Activated CD4-positive, alpha-beta T cell treated with anti-CD3 and anti-CD28 coated beads for 36 hours (primary cell): Measurements from ENCODE around the gene SUPT5H. TPM values are rescaled to one million over a fixed set of nuclear protein-coding genes. Genes with fewer than 3 reads are reported as not detected.

Source experiments
- ATAC-seq: fragments of 200-7000 bp; cut with Tn5 transposase; one replicate; pipeline ENCODE4 v1.10.0; 2021; ENCODE audit warnings: mild to moderate bottlenecking, moderate library complexity
- CTCF ChIA-PET: fragments of 350-600 bp; sonication (Branson Sonifier 250); formaldehyde crosslinking; loops from one replicate; lab custom pipeline; 2021; ENCODE audit warnings: antibody characterized with exemption; lab: Charles Lee
- POLR2A ChIA-PET: fragments of 350-600 bp; sonication (Branson Sonifier 250); formaldehyde crosslinking; loops from one replicate; lab custom pipeline; 2021; ENCODE audit warnings: antibody characterized with exemption, inconsistent platforms; lab: Charles Lee
- DNase-seq: peaks from one replicate; pipeline ENCODE4 v3.0.0-alpha.2; 2020
- H3K27ac Mint-ChIP-seq: one replicate; pipeline ENCODE4 v1.8.0; 2021; ENCODE audit warnings: mixed read lengths
- H3K27me3 Mint-ChIP-seq: one replicate; pipeline ENCODE4 v1.8.0; 2021; ENCODE audit warnings: mixed read lengths
- H3K36me3 Mint-ChIP-seq: one replicate; pipeline ENCODE4 v1.8.0; 2021; ENCODE audit warnings: low read depth, mixed read lengths
- H3K4me1 Mint-ChIP-seq: one replicate; pipeline ENCODE4 v1.8.0; 2021; ENCODE audit warnings: mixed read lengths
- H3K4me3 Mint-ChIP-seq: one replicate; pipeline ENCODE4 v1.8.0; 2021; ENCODE audit warnings: mild to moderate bottlenecking, moderate library complexity, mixed read lengths
- H3K9me3 Mint-ChIP-seq: one replicate; pipeline ENCODE4 v1.8.0; 2021; ENCODE audit warnings: low read depth, mixed read lengths
- intact Hi-C, 2 experiments: fragments of 100-400 bp; cut with DNase I in 1 of 2; cut with micrococcal nuclease in 1 of 2; formaldehyde crosslinking; loops; one replicate each; pipeline versions ENCODE4 v1.14.2 to v1.15.1; 2022 to 2024; cut with DNase I, micrococcal nuclease
- total RNA-seq, 2 experiments: library from RNA; stranded (reverse); gene quantifications; one replicate each; pipeline ENCODE4 v1.2.3, GENCODE V29; 2021

The SUPT5H gene
- total RNA-seq, 2 experiments from 2014 or later, result 157 to 165 TPM

DNA sequence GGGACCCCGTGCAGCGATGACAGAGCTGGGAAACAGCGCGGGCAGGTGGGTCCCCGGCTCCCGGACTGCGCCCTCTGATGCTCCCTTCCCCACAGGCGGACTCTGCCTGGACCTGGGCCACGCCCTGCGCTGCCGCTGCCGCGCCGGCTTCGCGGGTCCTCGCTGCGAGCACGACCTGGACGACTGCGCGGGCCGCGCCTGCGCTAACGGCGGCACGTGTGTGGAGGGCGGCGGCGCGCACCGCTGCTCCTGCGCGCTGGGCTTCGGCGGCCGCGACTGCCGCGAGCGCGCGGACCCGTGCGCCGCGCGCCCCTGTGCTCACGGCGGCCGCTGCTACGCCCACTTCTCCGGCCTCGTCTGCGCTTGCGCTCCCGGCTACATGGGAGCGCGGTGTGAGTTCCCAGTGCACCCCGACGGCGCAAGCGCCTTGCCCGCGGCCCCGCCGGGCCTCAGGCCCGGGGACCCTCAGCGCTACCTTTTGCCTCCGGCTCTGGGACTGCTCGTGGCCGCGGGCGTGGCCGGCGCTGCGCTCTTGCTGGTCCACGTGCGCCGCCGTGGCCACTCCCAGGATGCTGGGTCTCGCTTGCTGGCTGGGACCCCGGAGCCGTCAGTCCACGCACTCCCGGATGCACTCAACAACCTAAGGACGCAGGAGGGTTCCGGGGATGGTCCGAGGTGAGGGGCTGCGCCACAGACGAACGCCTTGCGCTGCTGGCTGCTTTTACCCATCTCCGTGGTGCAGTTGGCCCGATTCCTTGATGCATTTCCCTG, 61.7 kb downstream of the SUPT5H start:
- H3K4me3 Mint-ChIP-seq, result peak overlapping the region; percentile 76
- CTCF ChIA-PET, result interaction anchor here (0.6 to 1.9 kb wide), 2 partner anchors 9 to 25 kb away, joined by 4 read pairs; partner anchors contain the start of gene EID2B
- H3K4me1 Mint-ChIP-seq, result peaks cover 18% of the 10 kb centered on the region
- H3K9me3 Mint-ChIP-seq, result no peaks in the 10 kb centered on the region
- peaks cover 47% of the 10 kb centered on the region for H3K27me3 Mint-ChIP-seq
- intact Hi-C loops, result loop anchor here in 1 of 2 experiments (1.0 kb wide), 2 partner anchors 25 to 62 kb away; partner anchors contain the start of genes EID2B and SUPT5H
- DNase-seq (peak; percentile 81), ATAC-seq (peak; percentile 79)
- H3K27ac Mint-ChIP-seq, result no peak overlapping the region
- POLR2A ChIA-PET, result no interaction called here
- H3K36me3 Mint-ChIP-seq, result no peaks in the 10 kb centered on the region

DNA sequence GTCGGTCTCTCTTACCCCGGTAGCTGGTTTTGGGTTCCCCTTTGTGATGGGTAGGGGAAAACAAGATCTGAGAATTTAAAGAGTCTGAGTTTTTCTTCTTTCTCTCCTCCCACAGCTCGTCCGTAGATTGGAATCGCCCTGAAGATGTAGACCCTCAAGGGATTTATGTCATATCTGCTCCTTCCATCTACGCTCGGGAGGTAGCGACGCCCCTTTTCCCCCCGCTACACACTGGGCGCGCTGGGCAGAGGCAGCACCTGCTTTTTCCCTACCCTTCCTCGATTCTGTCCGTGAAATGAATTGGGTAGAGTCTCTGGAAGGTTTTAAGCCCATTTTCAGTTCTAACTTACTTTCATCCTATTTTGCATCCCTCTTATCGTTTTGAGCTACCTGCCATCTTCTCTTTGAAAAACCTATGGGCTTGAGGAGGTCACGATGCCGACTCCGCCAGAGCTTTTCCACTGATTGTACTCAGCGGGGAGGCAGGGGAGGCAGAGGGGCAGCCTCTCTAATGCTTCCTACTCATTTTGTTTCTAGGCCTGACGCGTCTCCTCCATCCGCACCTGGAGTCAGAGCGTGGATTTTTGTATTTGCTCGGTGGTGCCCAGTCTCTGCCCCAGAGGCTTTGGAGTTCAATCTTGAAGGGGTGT, 62.5 kb downstream of the SUPT5H start:
- CTCF ChIA-PET, result interaction anchor here (0.6 to 1.9 kb wide), 2 partner anchors 10 to 24 kb away, joined by 4 read pairs; partner anchors contain the start of gene EID2B
- Mint-ChIP-seq H3K9me3 (no peaks in the 10 kb centered on the region), H3K36me3 (no peaks in the 10 kb centered on the region), H3K27ac (no peak overlapping the region), H3K4me1 (peaks cover 18% of the 10 kb centered on the region), H3K27me3 (peaks cover 47% of the 10 kb centered on the region), H3K4me3 (peak overlapping the region; percentile 76)
- POLR2A ChIA-PET, result interaction anchor here (0.6 kb wide), 1 partner anchor 59 kb away, joined by 3 read pairs; no protein-coding TSS in a partner anchor
- intact Hi-C loops, result loop anchor here in 1 of 2 experiments (1.0 kb wide), 2 partner anchors 24 to 63 kb away; partner anchors contain the start of genes EID2B and SUPT5H
- ATAC-seq, result no peak
- no peak for DNase-seq

DNA sequence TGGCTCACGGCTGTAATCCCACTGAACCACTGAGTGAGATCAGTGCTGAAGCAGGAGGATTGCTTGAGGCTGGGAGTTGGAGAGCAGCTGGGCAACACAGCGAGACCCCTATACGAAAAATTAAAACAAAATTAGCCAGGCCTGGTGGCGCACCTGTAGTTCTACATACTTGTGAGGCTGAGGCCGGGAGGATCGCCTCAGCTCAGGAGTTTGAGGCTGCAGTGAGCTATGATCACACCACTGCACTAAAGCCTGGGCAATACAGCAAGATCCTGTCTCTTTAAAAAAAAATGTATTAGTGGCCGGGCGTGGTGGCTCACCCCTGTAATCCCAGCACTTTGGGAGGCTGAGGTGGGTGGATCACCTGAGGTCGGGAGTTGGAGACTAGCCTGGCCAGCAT, 63.2 kb downstream of the SUPT5H start:
- peaks cover 48% of the 10 kb centered on the region for H3K27me3 Mint-ChIP-seq
- H3K4me3 Mint-ChIP-seq, result no peak overlapping the region
- intact Hi-C loops, result no loop called here
- H3K9me3 Mint-ChIP-seq, result no peaks in the 10 kb centered on the region
- no peaks in the 10 kb centered on the region for H3K36me3 Mint-ChIP-seq
- CTCF ChIA-PET, result interaction anchor here (0.6 to 1.9 kb wide), 5 partner anchors 11 to 173 kb away, joined by 3 to 4 read pairs (median 3); partner anchors contain the start of gene EID2B
- H3K27ac Mint-ChIP-seq, result no peak overlapping the region
- ATAC-seq (no peak), DNase-seq (no peak)
- POLR2A ChIA-PET, result interaction anchor here (0.6 kb wide), 2 partner anchors 10 to 60 kb away, joined by 3 read pairs; partner anchors contain the start of gene DLL3
- H3K4me1 Mint-ChIP-seq, result peaks cover 13% of the 10 kb centered on the region

DNA sequence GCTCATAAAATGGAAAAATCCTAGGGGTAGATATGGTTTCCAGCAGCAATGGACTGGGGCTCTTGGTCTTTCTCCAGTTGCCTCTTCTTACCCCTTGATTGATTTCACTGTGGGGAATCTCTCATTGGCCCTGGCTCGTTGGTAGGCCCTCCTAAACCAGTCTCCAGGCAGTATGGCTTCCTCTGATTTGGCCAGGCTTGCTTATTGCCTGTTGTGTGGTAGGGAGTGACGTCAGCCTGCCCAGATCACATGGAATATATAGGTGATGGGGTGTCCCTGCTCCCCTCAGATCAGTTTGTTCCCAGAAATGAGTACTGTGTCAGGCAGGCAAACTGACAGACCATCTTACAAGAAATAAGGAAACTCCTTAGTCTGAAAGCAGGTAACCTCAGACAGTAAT, 63.9 kb downstream of the SUPT5H start:
- H3K9me3 Mint-ChIP-seq, result no peaks in the 10 kb centered on the region
- ATAC-seq (no peak), DNase-seq (no peak)
- H3K27ac Mint-ChIP-seq, result no peak overlapping the region
- H3K4me1 Mint-ChIP-seq, result peaks cover 13% of the 10 kb centered on the region
- CTCF ChIA-PET, result interaction anchor here (0.6 to 0.7 kb wide), 5 partner anchors 23 to 854 kb away, joined by 3 to 6 read pairs (median 3); partner anchors contain the start of gene EID2B
- peaks cover 50% of the 10 kb centered on the region for H3K27me3 Mint-ChIP-seq
- POLR2A ChIA-PET, result interaction anchor here (0.6 kb wide), 1 partner anchor 10 kb away, joined by 3 read pairs; the partner anchor contains the start of gene DLL3
- intact Hi-C loops, result no loop called here
- no peak overlapping the region for H3K4me3 Mint-ChIP-seq
- H3K36me3 Mint-ChIP-seq, result no peaks in the 10 kb centered on the region

DNA sequence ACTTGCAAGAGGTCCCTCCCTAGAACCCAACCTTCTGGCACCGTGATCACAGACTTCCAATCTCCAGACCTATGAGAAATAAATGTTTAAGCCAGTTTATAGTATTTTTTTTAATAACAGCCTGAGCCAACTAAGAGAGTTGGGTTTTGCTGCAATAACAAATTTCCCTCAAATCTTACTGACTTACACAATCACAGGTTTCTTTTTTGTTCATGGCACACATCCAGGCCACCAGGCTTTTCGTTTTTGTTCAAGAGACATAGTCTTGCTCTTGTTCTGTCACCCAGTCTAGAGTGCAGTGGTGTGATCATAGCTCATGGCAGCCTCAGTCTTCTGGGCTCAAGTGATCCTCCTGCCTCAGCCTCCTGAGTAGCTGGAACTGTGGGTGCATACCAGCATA, 67.6 kb downstream of the SUPT5H start:
- ChIA-PET CTCF (interaction anchor here (1.1 to 1.7 kb wide), 2 partner anchors 10 to 19 kb away, joined by 4 to 5 read pairs; no protein-coding TSS in a partner anchor), POLR2A (no interaction called here)
- intact Hi-C loops, result no loop called here
- peaks cover 13% of the 10 kb centered on the region for H3K4me1 Mint-ChIP-seq
- H3K9me3 Mint-ChIP-seq, result no peaks in the 10 kb centered on the region
- no peak overlapping the region for H3K4me3 Mint-ChIP-seq
- peaks cover 49% of the 10 kb centered on the region for H3K27me3 Mint-ChIP-seq
- no peaks in the 10 kb centered on the region for H3K36me3 Mint-ChIP-seq
- DNase-seq (no peak), ATAC-seq (no peak)
- H3K27ac Mint-ChIP-seq, result no peak overlapping the region

DNA sequence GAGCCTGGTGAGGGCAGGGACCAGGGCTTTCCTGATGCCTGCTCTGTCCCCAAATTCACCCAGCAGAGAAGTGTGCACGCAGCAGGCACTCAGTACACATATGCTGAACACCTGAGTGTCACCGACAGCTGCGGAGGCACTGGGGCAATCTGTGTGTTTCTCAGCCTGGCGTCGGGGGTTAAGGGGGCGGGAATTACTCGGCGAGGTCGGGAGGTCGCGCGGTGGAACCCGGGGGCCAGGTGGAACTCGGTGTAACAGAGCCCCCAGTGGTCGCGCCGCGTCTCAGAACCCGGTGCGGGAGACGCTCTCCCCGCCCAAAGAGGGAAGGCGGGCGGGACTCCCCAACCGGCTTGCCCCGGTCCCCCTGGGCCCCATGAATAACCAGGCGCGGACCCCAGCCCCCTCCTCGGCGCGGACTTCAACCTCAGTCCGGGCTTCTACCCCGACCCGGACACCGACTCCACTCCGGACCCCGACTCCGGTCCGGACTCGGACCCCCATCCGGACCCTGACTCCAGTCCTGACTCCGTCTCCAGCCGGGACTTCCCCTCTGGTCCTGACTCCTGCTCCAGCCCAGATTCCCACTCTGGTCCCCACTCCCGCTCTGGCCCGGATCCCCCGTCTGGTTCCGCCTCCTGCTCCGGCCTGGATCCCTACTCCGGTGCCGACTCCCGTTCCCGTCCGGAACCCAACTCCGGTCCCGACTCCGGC, 69.6 kb downstream of the SUPT5H start, which contains the start of gene SELENOV:
Gene SELENOV (plus strand): TSS at position 300 of the 711 bp plus-strand sequence. CDS start 74 bp downstream, at position 374.
- Mint-ChIP-seq H3K4me3 (peak within 1 kb of the TSS; percentile 53), H3K27me3 (peaks cover 39% of the 10 kb centered on the region), H3K36me3 (no peaks in the 10 kb centered on the region), H3K27ac (no peak within 1 kb of the TSS), H3K4me1 (peaks cover 11% of the 10 kb centered on the region), H3K9me3 (no peaks in the 10 kb centered on the region)
- intact Hi-C loops, result no loop called here
- ChIA-PET CTCF (interaction anchor here (0.6 to 1.8 kb wide), 8 partner anchors 9 to 113 kb away, joined by 3 to 6 read pairs (median 3); partner anchors contain the start of gene EID2B), POLR2A (no interaction called here)
- ATAC-seq (peak; percentile 47), DNase-seq (peak; percentile 40)

DNA sequence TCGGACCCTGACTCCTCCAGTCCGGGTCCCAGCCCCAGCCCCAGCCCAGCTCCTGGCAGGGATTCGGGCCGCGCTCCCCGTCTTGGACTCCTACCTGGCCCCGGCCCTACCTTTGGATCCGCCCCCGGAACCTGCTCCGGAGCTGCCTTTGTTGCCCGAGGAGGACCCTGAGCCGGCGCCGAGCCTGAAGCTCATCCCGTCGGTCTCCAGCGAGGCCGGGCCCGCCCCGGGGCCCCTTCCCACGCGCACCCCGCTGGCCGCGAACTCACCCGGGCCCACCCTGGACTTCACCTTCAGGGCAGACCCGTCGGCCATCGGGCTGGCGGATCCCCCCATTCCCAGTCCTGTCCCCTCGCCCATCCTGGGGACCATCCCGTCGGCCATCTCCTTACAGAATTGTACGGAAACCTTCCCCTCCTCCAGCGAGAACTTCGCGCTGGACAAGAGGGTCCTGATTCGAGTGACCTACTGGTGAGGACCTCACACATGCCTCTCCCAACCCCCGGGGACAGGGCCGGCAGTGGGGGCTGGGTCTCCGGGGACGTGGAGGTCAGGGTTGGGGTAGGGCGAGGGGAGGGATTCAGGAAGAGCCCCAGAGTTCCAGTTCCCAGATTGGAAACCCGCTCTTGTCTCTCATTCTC, 70.3 kb downstream of the SUPT5H start:
- Mint-ChIP-seq H3K27ac (no peak overlapping the region), H3K27me3 (peaks cover 39% of the 10 kb centered on the region), H3K36me3 (no peaks in the 10 kb centered on the region), H3K4me1 (peaks cover 11% of the 10 kb centered on the region), H3K4me3 (peak overlapping the region; percentile 53), H3K9me3 (no peaks in the 10 kb centered on the region)
- ATAC-seq (no peak), DNase-seq (peak; percentile 32)
- intact Hi-C loops, result no loop called here
- ChIA-PET POLR2A (no interaction called here), CTCF (interaction anchor here (0.6 to 1.8 kb wide), 4 partner anchors 10 to 20 kb away, joined by 3 to 5 read pairs (median 3); partner anchors contain the start of gene EID2B)

DNA sequence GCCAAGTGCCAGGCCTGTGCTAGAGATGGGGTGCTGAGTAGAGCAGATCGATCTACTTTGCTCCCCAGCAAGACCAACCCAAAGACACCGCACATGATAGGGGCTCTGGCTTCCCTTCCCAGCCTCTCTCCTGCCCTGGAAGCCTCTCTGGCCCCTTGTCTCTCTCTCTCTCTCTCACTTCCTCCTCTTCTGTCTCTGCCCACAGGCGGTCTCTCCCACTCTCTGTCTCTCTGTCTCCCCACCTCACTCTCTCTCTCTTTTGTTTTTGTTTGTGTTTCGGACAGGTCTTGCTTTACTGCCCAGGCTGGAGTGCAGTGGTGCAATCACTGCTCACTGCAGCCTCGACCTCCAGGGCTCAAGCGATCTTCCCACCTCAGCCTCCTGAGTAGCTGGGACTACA, 70.9 kb downstream of the SUPT5H start:
- DNase-seq, result no peak
- intact Hi-C loops, result no loop called here
- no peak for ATAC-seq
- ChIA-PET POLR2A (no interaction called here), CTCF (no interaction called here)
- no peak overlapping the region for H3K27ac Mint-ChIP-seq
- H3K36me3 Mint-ChIP-seq, result no peaks in the 10 kb centered on the region
- H3K27me3 Mint-ChIP-seq, result peaks cover 39% of the 10 kb centered on the region
- peaks cover 11% of the 10 kb centered on the region for H3K4me1 Mint-ChIP-seq
- H3K9me3 Mint-ChIP-seq, result no peaks in the 10 kb centered on the region
- H3K4me3 Mint-ChIP-seq, result peak overlapping the region; percentile 37

DNA sequence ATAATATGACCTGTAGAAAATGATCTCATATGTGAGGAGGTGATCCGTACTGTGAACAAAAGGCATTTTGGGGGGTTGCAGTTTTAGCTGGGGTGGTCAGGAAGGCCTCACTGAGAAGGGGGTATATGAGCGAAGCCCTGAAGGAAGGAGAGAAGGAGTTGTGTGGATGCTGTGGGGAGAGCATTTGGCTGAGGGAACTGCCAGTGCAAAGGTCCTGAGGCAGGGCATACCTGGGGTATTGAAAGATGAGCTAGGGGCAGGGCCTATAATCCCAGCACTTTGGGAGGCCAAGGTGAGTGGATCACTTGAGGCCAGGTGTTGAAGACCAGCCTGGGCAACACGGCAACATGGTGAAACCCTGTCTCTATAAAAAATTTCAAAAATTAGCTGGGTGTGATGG, 72.0 kb downstream of the SUPT5H start:
- ATAC-seq (no peak), DNase-seq (no peak)
- no peaks in the 10 kb centered on the region for H3K9me3 Mint-ChIP-seq
- intact Hi-C loops, result no loop called here
- CTCF ChIA-PET, result no interaction called here
- H3K4me1 Mint-ChIP-seq, result peaks cover 17% of the 10 kb centered on the region
- no peak overlapping the region for H3K27ac Mint-ChIP-seq
- POLR2A ChIA-PET, result no interaction called here
- H3K36me3 Mint-ChIP-seq, result no peaks in the 10 kb centered on the region
- peaks cover 37% of the 10 kb centered on the region for H3K27me3 Mint-ChIP-seq
- no peak overlapping the region for H3K4me3 Mint-ChIP-seq

DNA sequence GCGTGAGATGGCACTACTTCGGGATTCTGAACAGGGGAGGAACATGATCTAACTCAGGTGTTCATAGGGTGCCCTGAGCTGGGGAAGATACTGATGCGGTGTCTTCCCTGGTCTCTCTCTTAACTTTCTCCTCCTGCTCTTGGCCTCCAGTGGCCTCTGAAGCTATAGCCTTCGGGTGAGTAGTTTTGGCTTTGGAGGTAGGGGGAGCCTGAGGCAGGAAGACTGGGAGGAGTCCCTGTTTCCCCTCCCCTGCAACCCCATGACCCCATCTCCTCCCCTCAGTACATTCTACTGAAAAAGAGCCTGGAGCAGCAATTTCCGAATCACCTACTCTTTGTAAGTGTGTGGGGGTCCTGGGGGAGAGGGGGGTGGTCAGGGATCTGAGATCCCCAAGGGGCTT, 73.1 kb downstream of the SUPT5H start:
- intact Hi-C loops, result no loop called here
- DNase-seq (no peak), ATAC-seq (no peak)
- no peak overlapping the region for H3K4me3 Mint-ChIP-seq
- H3K4me1 Mint-ChIP-seq, result peaks cover 17% of the 10 kb centered on the region
- H3K36me3 Mint-ChIP-seq, result no peaks in the 10 kb centered on the region
- H3K27ac Mint-ChIP-seq, result no peak overlapping the region
- ChIA-PET POLR2A (interaction anchor here (0.6 kb wide), 2 partner anchors 20 to 180 kb away, joined by 3 to 4 read pairs; no protein-coding TSS in a partner anchor), CTCF (interaction anchor here (0.6 to 1.3 kb wide), 3 partner anchors 22 to 402 kb away, joined by 3 read pairs; no protein-coding TSS in a partner anchor)
- no peaks in the 10 kb centered on the region for H3K9me3 Mint-ChIP-seq
- H3K27me3 Mint-ChIP-seq, result peaks cover 32% of the 10 kb centered on the region
